Non-pigmented ciliary epithelial cell (primary cell): ENCODE measurements around the gene TMEM62.
"Not testable (repeated sequence)": the region's sequence is repeated elsewhere in the genome, so short reads cannot be mapped to it uniquely, and the experiment has no call there.

Experiments
- DNase-seq: peaks from one replicate; pipeline ENCODE4 v3.0.0-alpha.2; 2010; ENCODE audit warnings: low read depth

The TMEM62 gene

GRCh38 chr15:43210172-43210745 is 76.9 kb downstream of the TMEM62 start:
- no peak for DNase-seq

- no peak for DNase-seq
Measured at GRCh38 chr15:43210807-43211206, 77.4 kb downstream of the TMEM62 start.

- no peak for DNase-seq
Measured at GRCh38 chr15:43211224-43211735, 77.9 kb downstream of the TMEM62 start.

GRCh38 chr15:43212299-43212698 is 78.9 kb downstream of the TMEM62 start:
- DNase-seq = no peak

GRCh38 chr15:43212951-43213350 is 79.6 kb downstream of the TMEM62 start:
- DNase-seq = no peak

GRCh38 chr15:43213466-43213865 is 80.1 kb downstream of the TMEM62 start:
- no peak for DNase-seq

GRCh38 chr15:43214169-43214568 is 80.8 kb downstream of the TMEM62 start:
- DNase-seq = no peak

GRCh38 chr15:43214592-43215295 is 81.4 kb downstream of the TMEM62 start:
- DNase-seq = no peak

- DNase-seq = no peak
Measured at GRCh38 chr15:43215961-43216360, 82.6 kb downstream of the TMEM62 start.

- DNase-seq = no peak
Measured at GRCh38 chr15:43218908-43219706, 85.7 kb downstream of the TMEM62 start.

- no peak for DNase-seq
Measured at GRCh38 chr15:43219929-43220928, 86.8 kb downstream of the TMEM62 start.

GRCh38 chr15:43220991-43221403 is 87.6 kb downstream of the TMEM62 start, which contains the start of gene EPB42:
EPB42 (minus strand) TSS chr15:43221018; CDS start chr15:43220825, 193 bp downstream.
- DNase-seq = no peak

GRCh38 chr15:43221422-43221821 is 88.0 kb downstream of the TMEM62 start:
- DNase-seq = no peak

GRCh38 chr15:43225201-43225949 is 92.0 kb downstream of the TMEM62 start:
- no peak for DNase-seq

- DNase-seq = not testable (repeated sequence)
Measured at GRCh38 chr15:43225950-43226255, 92.5 kb downstream of the TMEM62 start.

- DNase-seq = no peak
Measured at GRCh38 chr15:43226436-43227305, 93.3 kb downstream of the TMEM62 start.

GRCh38 chr15:43229977-43230376 is 96.6 kb downstream of the TMEM62 start:
- DNase-seq = no peak

- DNase-seq = no peak
Measured at GRCh38 chr15:43230640-43231115, 97.3 kb downstream of the TMEM62 start.

GRCh38 chr15:43232289-43232874 is 99.0 kb downstream of the TMEM62 start:
- DNase-seq = no peak
